D721Med (cell line): ENCODE results near the gene NINL.

Experiments used
- DNase-seq: peaks from one replicate; pipeline ENCODE4 v3.0.0; 2011; ENCODE audit warnings: low spot score; ENCODE audit not compliant: insufficient read length
- FAIRE-seq: peaks from 2 replicates; lab custom pipeline; 2011; peaks lifted over from hg19 to GRCh38; lab: Jason Lieb, UNC
- CTCF ChIP-seq: IDR thresholded peaks from 2 replicates; pipeline ENCODE4 v1.5.1; 2012; ENCODE audit warnings: mild to moderate bottlenecking, control low read depth; ENCODE audit not compliant: insufficient read depth; ENCODE audit errors: missing control alignments

Gene NINL

GRCh38 chr20:25452333-25452732 lies 133.0 kb downstream of the NINL start:
- no peak for TF ChIP-seq CTCF
- DNase-seq: no peak
- no peak for FAIRE-seq

GRCh38 chr20:25447671-25448070 lies 137.7 kb downstream of the NINL start:
- TF ChIP-seq CTCF: no peak
- no peak for FAIRE-seq
- DNase-seq: no peak

- no peak for TF ChIP-seq CTCF
- FAIRE-seq (no peak), DNase-seq (no peak)
Observed at GRCh38 chr20:25444556-25444955, 140.8 kb downstream of the NINL start.

GRCh38 chr20:25439328-25439727 lies 146.0 kb downstream of the NINL start:
- no peak for TF ChIP-seq CTCF
- FAIRE-seq (no peak), DNase-seq (no peak)

GRCh38 chr20:25437153-25437581 lies 148.2 kb downstream of the NINL start:
- FAIRE-seq (no peak), DNase-seq (no peak)
- no peak for TF ChIP-seq CTCF

GRCh38 chr20:25424536-25424935 lies 160.8 kb downstream of the NINL start:
- no peak for TF ChIP-seq CTCF
- no peak for FAIRE-seq
- no peak for DNase-seq

GRCh38 chr20:25422032-25422431 lies 163.3 kb downstream of the NINL start:
- FAIRE-seq (no peak), DNase-seq (no peak)
- TF ChIP-seq CTCF: no peak
